Measurements from ENCODE around the gene ST3GAL5.
"Not testable (repeated sequence)": the region's sequence is repeated elsewhere in the genome, so short reads cannot be mapped to it uniquely, and the experiment has no call there.

The ST3GAL5 gene

GRCh38 chr2:85888020-85888683 lies 638 bp downstream of the ST3GAL5 start:
- peak; percentile 18 for DNase-seq (ENCODE audit: extremely low spot score)
- POLR2A ChIA-PET, result interaction anchor here (0.7 to 0.8 kb wide), 2 partner anchors 13 to 218 kb away, joined by 3 read pairs; partner anchors contain the start of genes POLR1A and PTCD3
- TF ChIP-seq SUZ12 (IDR thresholded peaks at IDR 0.05), result no peak
- no peak for TF ChIP-seq HDGF (IDR thresholded peaks at IDR 0.05; ENCODE audit: borderline replicate concordance)
- TF ChIP-seq SP1 (IDR thresholded peaks at IDR 0.05), result no peak
- no peak for TF ChIP-seq PKNOX1 (IDR thresholded peaks at IDR 0.05)
- TF ChIP-seq CTBP1 (IDR thresholded peaks at IDR 0.05; ENCODE audit: borderline replicate concordance), result no peak
- TF ChIP-seq NFRKB (IDR thresholded peaks at IDR 0.05), result no peak
- TF ChIP-seq FOXK2 (IDR thresholded peaks at IDR 0.05), result no peak
- no peak for TF ChIP-seq L3MBTL2 (conservative IDR thresholded peaks at IDR 0.05)
- no peak for TF ChIP-seq ZNF384 (IDR thresholded peaks at IDR 0.05)
- no peak for TF ChIP-seq FOXA1 (IDR thresholded peaks at IDR 0.05)
- TF ChIP-seq LEF1 (IDR thresholded peaks at IDR 0.05; ENCODE audit: borderline replicate concordance), result no peak
- no peak for TF ChIP-seq BHLHE40 (IDR thresholded peaks at IDR 0.05; ENCODE audit: borderline replicate concordance)
- no peak for TF ChIP-seq TARDBP (IDR thresholded peaks at IDR 0.05)
- no peak for TF ChIP-seq ELF4 (IDR thresholded peaks at IDR 0.05)
- no peak for TF ChIP-seq ARNT (IDR thresholded peaks at IDR 0.05)
- TF ChIP-seq FOXM1 (IDR thresholded peaks at IDR 0.05; ENCODE audit: borderline replicate concordance), result no peak
- CTCF ChIA-PET, result interaction anchor here (0.6 to 2.2 kb wide), 4 partner anchors 9 to 299 kb away, joined by 3 to 10 read pairs (median 6); no protein-coding TSS in a partner anchor

- ChIA-PET POLR2A (interaction anchor here (0.7 to 0.8 kb wide), 2 partner anchors 12 to 218 kb away, joined by 3 read pairs; partner anchors contain the start of genes POLR1A and PTCD3), CTCF (interaction anchor here (2.2 kb wide), 1 partner anchor 59 kb away, joined by 9 read pairs; no protein-coding TSS in a partner anchor)
- no peak for DNase-seq (ENCODE audit: extremely low spot score)
- TF ChIP-seq SP1 (IDR thresholded peaks at IDR 0.05) (no peak), FOXK2 (IDR thresholded peaks at IDR 0.05) (no peak), L3MBTL2 (conservative IDR thresholded peaks at IDR 0.05) (peak; percentile 77)
Observed at GRCh38 chr2:85887566-85888019, 1.2 kb downstream of the ST3GAL5 start.

- DNase-seq (ENCODE audit: extremely low spot score), result no peak
- TF ChIP-seq ELF4 (IDR thresholded peaks at IDR 0.05) (no peak), HDGF (IDR thresholded peaks at IDR 0.05; ENCODE audit: borderline replicate concordance) (no peak), ARNT (IDR thresholded peaks at IDR 0.05) (no peak), LEF1 (IDR thresholded peaks at IDR 0.05; ENCODE audit: borderline replicate concordance) (no peak), NFRKB (IDR thresholded peaks at IDR 0.05) (no peak), FOXA1 (IDR thresholded peaks at IDR 0.05) (no peak), ZNF384 (IDR thresholded peaks at IDR 0.05) (no peak), FOXM1 (IDR thresholded peaks at IDR 0.05; ENCODE audit: borderline replicate concordance) (no peak), SP1 (IDR thresholded peaks at IDR 0.05) (no peak), L3MBTL2 (conservative IDR thresholded peaks at IDR 0.05) (no peak), SUZ12 (IDR thresholded peaks at IDR 0.05) (no peak), CTBP1 (IDR thresholded peaks at IDR 0.05; ENCODE audit: borderline replicate concordance) (no peak), TARDBP (IDR thresholded peaks at IDR 0.05) (no peak)
- CTCF ChIA-PET, result interaction anchor here (2.2 kb wide), 1 partner anchor 58 kb away, joined by 9 read pairs; no protein-coding TSS in a partner anchor
- POLR2A ChIA-PET, result interaction anchor here (0.7 kb wide), 1 partner anchor 59 kb away, joined by 3 read pairs; no protein-coding TSS in a partner anchor
Observed at GRCh38 chr2:85886590-85886989, 2.2 kb downstream of the ST3GAL5 start.

- DNase-seq (ENCODE audit: extremely low spot score), result no peak
- ChIA-PET CTCF (interaction anchor here (2.2 kb wide), 1 partner anchor 58 kb away, joined by 9 read pairs; no protein-coding TSS in a partner anchor), POLR2A (interaction anchor here (0.7 kb wide), 1 partner anchor 58 kb away, joined by 3 read pairs; no protein-coding TSS in a partner anchor)
- TF ChIP-seq BHLHE40 (IDR thresholded peaks at IDR 0.05; ENCODE audit: borderline replicate concordance) (no peak), ARNT (IDR thresholded peaks at IDR 0.05) (no peak), SP1 (IDR thresholded peaks at IDR 0.05) (no peak), FOXK2 (IDR thresholded peaks at IDR 0.05) (no peak), HDGF (IDR thresholded peaks at IDR 0.05; ENCODE audit: borderline replicate concordance) (no peak), L3MBTL2 (conservative IDR thresholded peaks at IDR 0.05) (no peak), NFRKB (IDR thresholded peaks at IDR 0.05) (no peak)
Observed at GRCh38 chr2:85886141-85886540, 2.6 kb downstream of the ST3GAL5 start.

- POLR2A ChIA-PET, CTCF ChIA-PET: not testable (repeated sequence)
Observed at GRCh38 chr2:85881781-85882180, 7.0 kb downstream of the ST3GAL5 start.

GRCh38 chr2:85880716-85881328 lies 8.0 kb downstream of the ST3GAL5 start:
- CTCF ChIA-PET; DNase-seq (ENCODE audit: extremely low spot score); POLR2A ChIA-PET: not testable (repeated sequence)

More at GRCh38 chr2:85881781-85882180, 7.0 kb downstream of the ST3GAL5 start:
- not testable (repeated sequence) for DNase-seq (ENCODE audit: extremely low spot score)

- no peak for DNase-seq (ENCODE audit: extremely low spot score)
- TF ChIP-seq FOXM1 (IDR thresholded peaks at IDR 0.05; ENCODE audit: borderline replicate concordance) (no peak), LEF1 (IDR thresholded peaks at IDR 0.05; ENCODE audit: borderline replicate concordance) (no peak), SUZ12 (IDR thresholded peaks at IDR 0.05) (no peak), TARDBP (IDR thresholded peaks at IDR 0.05) (no peak), BHLHE40 (IDR thresholded peaks at IDR 0.05; ENCODE audit: borderline replicate concordance) (no peak)
- ChIA-PET POLR2A (no interaction called here), CTCF (interaction anchor here (0.9 to 2.3 kb wide), 2 partner anchors 8 to 10 kb away, joined by 3 to 10 read pairs; partner anchors contain the start of gene ST3GAL5)
Observed at GRCh38 chr2:85878719-85879370, 9.9 kb downstream of the ST3GAL5 start.

Measured in HEK293T (cell line).